Hematopoietic multipotent progenitor cell treated with erythropoietin and hydrocortisone succinate and interleukin-3 and kit ligand, for 15 days (in vitro differentiated cells): Measurements from ENCODE around the gene IGF2BP2.
"Not testable (repeated sequence)": the region's sequence is repeated elsewhere in the genome, so short reads cannot be mapped to it uniquely, and the experiment has no call there.

Experiments used
- DNase-seq: peaks from one replicate; pipeline ENCODE4 v3.0.0-alpha.2; 2015; ENCODE audit warnings: low spot score

Gene IGF2BP2

GRCh38 chr3:185825006-185825638 lies at the start of gene IGF2BP2:
Gene IGF2BP2 (minus strand): TSS chr3:185825042. CDS start chr3:185824960, 82 bp downstream.
- DNase-seq: peak; percentile 76

DNA sequence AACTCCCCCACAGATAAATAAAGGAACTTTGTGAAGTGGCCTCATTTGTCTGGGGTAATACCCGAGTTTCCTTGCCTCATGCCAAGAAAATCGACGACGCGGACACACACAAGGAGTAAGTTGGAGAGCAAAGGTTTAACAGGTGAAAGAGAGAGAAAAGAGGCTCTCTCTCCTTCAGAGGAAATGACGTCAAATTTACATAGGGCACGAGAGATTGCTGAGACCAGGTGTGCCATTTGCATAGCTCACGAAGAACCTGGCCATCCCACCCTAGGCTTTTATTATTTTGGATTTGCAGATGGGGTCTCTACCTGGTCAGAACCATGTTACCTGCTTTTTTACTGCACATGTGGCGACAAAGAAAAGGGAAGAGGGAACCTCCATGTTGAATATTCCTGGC lies 49.3 kb upstream of the IGF2BP2 start:
- no peak for DNase-seq

DNA sequence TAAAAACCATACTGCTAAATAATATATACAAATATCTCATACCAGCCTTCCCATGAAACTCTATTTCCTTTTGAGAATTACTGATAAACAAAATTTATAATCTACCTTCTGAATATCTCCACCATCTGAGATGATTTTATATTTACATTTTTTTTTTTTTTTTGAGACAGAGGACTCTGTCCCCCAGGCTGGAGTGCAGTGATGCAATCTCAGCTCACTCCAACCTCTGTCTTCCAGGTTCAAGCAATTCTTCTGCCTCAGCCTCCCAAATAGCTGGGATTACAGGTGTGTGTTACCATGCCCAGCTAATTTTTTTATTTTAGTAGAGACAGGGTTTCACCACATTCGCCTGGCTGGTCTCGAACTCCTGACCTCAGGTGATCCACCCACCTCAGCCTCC lies 42.8 kb upstream of the IGF2BP2 start:
- no peak for DNase-seq

DNA sequence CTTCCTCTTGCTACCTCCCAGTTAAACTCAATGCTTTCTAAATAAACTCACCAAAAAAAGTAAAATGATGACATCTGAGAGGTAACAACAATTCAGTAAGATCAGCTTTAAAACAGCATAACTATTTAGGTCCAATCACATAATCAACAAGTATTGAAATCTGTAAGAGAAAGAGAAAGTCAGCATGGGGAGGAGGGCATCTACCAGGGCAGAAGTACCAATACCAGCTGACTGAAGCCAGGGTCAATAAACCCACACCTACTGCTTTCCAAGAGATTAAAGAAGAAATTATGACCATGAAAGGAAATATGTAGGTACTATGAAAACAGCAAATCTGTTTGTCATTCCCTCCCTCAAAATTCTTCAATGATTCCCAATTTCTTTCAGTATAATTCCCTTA lies 42.2 kb upstream of the IGF2BP2 start:
- DNase-seq: no peak

DNA sequence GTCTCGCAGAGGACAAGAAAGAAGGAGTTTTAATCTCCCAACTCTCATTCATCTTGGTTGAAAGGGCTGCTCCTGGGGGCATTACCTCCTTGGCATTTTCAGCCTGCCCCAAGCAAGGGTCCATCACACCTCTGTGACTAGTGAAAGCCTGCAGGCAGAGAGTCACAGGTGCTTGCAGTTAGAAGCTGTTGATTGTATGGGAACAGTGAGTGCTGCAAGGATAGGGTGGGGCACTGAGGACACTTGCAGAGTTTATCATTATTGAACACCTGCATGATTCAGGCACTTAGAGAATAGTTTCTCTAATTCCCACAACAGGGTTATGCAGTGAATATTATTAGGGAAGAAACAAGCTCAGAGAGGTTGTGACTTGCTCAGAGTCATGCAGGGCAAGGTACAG lies 41.7 kb upstream of the IGF2BP2 start:
- no peak for DNase-seq

DNA sequence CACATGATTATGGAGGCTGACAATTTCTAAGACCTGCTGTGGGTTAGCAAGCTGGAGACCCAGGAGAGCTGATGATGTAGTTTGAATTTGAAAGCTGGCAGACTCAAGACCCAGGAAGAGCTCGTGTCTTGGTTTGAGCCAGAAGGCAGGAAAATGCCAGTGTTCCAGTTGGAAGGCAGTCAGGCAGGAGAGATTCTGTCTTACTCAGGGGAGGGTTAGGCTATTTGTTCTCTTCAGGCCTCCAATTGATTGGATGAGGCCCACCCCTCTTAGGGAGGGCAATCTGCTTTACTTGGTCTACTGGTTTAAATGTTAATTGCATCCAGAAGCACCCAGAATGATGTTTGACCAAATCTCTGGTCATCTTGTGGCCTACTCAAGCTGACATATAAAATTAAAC lies 40.4 kb upstream of the IGF2BP2 start:
- no peak for DNase-seq

DNA sequence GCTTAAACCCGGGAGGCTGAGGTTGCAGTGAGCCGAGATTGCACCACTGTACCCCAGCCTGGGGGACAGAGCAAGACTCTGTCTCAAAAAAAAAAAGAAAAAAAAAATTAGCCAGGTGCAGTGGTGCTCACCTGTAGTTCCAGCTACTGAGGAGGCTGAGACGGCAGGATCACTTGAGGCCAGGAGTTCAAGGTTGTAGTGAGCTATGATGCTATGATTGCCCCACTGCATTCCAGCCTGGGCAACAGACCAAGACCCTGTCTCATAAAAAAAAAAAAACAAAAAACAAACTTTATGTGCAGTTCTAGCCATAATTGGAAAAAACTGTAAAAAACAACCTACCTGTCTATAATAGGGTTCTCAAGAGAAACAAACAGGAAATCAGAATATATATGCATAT lies 39.9 kb upstream of the IGF2BP2 start:
- no peak for DNase-seq

- no peak for DNase-seq
These were observed 38.1 kb upstream of the IGF2BP2 start for GRCh38 chr3:185862920-185863319.

GRCh38 chr3:185859294-185859972 lies 34.6 kb upstream of the IGF2BP2 start:
- DNase-seq: no peak

GRCh38 chr3:185858502-185859225 lies 33.8 kb upstream of the IGF2BP2 start:
- DNase-seq: no peak

GRCh38 chr3:185857208-185857607 lies 32.4 kb upstream of the IGF2BP2 start:
- DNase-seq: no peak

DNA sequence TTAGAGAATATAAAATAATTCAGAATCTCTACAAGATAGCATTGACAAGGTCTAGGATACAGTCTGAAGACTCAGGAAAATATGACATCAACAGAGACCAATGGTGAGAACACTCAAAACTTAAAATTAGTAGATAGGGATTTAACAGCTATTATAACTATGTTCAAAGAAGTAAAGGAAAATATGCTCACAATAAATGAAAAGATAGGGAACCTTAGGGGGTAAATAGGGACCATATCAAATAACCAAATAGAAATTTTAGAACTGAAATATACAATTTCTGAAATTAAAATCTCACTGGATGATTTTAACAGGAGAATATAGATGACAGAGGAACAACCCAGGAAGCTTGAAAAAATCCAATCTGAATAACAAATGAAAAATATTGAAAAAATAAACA lies 31.8 kb upstream of the IGF2BP2 start:
- DNase-seq: no peak

DNA sequence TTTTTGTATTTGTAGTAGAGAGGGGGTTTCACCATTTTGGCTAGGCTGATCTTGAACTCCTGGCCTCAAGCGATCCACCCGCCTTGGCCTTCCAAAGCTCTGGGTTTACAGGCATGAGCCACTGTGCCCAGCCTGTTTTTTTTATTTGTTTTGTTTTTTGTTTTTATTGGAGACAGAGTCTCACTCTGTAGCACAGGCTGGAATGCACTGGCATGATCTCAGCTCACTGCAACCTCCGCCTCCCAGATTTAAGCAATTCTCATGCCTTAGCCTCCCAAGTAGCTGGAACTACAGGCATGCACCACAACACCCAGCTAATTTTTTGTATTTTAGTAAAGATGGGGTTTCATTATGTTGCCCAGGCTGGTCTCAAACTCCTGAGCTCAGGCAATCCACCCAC lies 28.9 kb upstream of the IGF2BP2 start:
- DNase-seq: not testable (repeated sequence)

GRCh38 chr3:185852635-185853034 lies 27.8 kb upstream of the IGF2BP2 start:
- no peak for DNase-seq

DNA sequence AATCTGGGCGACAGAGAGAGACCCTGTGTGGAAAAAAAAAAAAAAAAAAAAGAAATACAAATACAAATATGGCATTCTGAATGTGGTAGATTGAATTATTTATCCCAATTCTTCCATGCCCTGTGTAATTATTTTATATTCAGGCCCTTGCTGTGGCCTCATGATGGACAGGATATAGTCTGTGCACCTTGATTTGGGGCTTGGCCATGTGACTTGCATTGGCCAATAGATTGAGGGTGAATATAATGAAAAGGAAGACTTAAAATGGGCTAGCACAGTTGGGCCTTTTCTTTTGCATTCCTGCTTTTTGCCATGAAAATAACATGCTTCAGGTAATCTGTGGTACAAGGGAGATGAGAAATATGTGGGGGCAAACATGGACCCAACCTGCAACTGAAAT lies 27.1 kb upstream of the IGF2BP2 start:
- no peak for DNase-seq

GRCh38 chr3:185851046-185851445 lies 26.2 kb upstream of the IGF2BP2 start:
- no peak for DNase-seq

DNA sequence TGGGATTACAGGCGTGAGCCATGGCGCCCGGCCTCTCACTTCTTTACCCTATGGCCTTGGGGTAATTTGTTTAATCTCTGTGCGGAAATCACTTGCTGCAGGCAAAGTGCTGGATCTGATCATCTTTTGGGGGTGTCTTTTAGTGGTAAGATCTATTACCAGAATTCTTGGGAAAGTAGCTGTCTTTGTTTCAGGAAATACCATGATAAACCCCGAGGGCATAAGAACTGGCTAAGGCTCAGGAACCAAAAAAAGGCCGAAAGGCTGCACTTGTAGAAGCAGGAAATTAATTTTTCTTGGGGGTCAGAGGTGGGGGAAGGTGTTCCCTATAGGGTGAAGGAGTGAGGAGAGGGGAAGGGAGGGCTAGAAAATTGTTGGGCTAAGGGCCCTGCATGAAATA lies 22.7 kb upstream of the IGF2BP2 start:
- DNase-seq: no peak

DNA sequence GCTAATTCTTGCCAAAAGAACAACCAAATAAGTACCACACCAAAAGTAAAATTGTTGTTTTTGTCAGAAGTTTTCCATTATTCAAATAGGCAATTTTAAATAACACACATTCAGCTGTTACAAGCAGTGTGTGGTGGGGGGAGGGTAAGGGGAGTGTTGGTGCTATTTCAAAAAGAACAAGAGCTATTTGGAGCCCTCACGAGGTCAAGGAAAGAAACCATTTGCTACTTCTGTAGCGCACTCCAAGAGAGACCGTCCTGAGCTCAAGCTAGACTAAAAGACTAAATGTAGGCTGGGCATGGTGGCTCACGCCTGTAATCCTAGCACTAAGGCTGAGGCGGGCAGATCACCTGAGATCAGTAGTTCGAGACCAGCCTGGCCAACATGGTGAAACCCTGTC lies 21.2 kb upstream of the IGF2BP2 start:
- DNase-seq: no peak

DNA sequence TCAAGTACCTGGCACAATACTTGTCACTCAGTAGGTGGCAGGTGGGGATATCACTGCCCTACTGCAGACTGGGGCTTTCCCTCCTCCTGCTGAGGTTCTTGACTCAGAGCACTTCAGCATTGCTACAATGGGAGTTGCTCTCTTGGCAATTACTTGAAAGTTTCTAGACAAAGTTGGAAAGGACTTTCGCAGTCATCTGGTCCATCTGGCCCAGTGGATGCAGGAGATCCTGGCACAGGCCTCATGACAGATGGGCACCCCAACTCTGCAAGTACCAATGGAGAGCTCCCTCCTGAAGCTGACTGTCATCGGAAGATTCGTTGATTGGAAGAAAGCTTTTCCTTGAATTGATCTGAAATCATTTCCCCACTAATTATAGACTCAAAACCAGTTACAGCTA lies 19.2 kb upstream of the IGF2BP2 start:
- no peak for DNase-seq

DNA sequence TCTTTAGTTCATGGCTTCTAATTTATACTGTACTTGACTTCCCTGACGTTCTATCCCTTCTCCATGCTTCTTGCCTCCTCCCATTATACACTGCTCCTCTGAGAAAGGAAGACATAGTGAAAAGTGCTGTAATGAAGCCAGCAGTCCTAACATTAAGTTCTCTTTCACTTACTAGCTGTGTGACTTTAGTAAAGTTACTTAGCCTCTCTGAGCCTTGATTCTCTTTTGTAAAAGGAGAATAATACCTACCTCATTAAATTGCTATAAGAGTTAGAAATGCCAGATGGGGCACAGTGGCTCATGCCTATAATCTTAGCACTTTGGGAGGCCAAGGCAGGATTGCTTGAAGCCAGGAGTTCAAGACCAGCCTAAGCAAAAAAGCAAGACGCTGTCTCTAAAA lies 18.8 kb upstream of the IGF2BP2 start:
- DNase-seq: no peak

- no peak for DNase-seq
These were observed 18.3 kb upstream of the IGF2BP2 start for GRCh38 chr3:185843126-185843525.

GRCh38 chr3:185842241-185842640 lies 17.4 kb upstream of the IGF2BP2 start:
- no peak for DNase-seq

DNA sequence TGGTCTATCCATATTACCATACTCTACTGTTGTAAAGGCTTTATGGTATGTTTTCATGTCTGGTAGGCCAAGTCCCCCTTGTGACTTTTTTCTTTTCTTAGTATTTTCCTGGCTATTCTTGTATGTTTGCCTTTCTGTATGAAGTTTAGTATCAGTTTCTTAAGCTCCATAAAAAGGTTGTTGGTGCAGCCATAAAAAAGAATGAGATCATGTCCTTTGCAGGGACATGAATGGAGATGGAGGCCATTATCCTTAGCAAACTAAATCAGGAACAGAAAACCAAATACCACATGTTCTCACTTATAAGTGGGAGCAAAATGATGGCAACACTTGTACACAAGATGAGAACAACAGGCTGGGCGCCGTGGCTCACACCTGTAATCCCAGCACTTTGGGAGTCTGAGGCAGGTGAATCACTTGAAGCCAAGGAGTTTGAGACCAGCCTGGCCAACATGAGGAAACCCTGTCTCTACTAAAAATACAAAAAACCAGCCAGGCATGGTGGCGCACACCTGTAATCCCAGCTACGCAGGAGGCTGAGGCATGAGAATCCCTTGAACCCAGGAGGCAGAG lies 13.7 kb upstream of the IGF2BP2 start:
- not testable (repeated sequence) for DNase-seq
